GDM1 (cell line): ENCODE results near the gene SKA3.
"Not testable (repeated sequence)": the region's sequence is repeated elsewhere in the genome, so short reads cannot be mapped to it uniquely, and the experiment has no call there.

ENCODE experiments used
- DNase-seq: peaks from one replicate; lab custom pipeline; 2025; lab: John Stamatoyannopoulos, UW

Gene SKA3

GRCh38 chr13:21176215-21176981 is at the start of gene SKA3, which contains the start of gene MRPL57:
TSS of gene SKA3 (minus strand) at chr13:21176552. CDS start at chr13:21176477, 75 bp downstream.
TSS of gene MRPL57 (plus strand) at chr13:21176658. CDS start at chr13:21176917, 259 bp downstream.
- peak; percentile 98 for DNase-seq

GRCh38 chr13:21225082-21225481 is 48.7 kb upstream of the SKA3 start:
- DNase-seq = no peak

- no peak for DNase-seq
Measured at GRCh38 chr13:21221268-21221667, 44.9 kb upstream of the SKA3 start.

GRCh38 chr13:21219716-21220115 is 43.4 kb upstream of the SKA3 start:
- DNase-seq = not testable (repeated sequence)

- no peak for DNase-seq
Measured at GRCh38 chr13:21219036-21219381, 42.7 kb upstream of the SKA3 start.

GRCh38 chr13:21218351-21219035 is 42.1 kb upstream of the SKA3 start:
- DNase-seq = peak; percentile 93

- DNase-seq = no peak
Measured at GRCh38 chr13:21216332-21216731, 40.0 kb upstream of the SKA3 start.

- DNase-seq = not testable (repeated sequence)
Measured at GRCh38 chr13:21215419-21215818, 39.1 kb upstream of the SKA3 start.

GRCh38 chr13:21212138-21212775 is 35.9 kb upstream of the SKA3 start:
- no peak for DNase-seq

GRCh38 chr13:21208652-21209154 is 32.4 kb upstream of the SKA3 start:
- no peak for DNase-seq

- DNase-seq = no peak
Measured at GRCh38 chr13:21202767-21203531, 26.6 kb upstream of the SKA3 start.

GRCh38 chr13:21201456-21202190 is 25.3 kb upstream of the SKA3 start:
- peak; percentile 18 for DNase-seq

GRCh38 chr13:21198391-21198790 is 22.0 kb upstream of the SKA3 start:
- DNase-seq = not testable (repeated sequence)

- DNase-seq = not testable (repeated sequence)
Measured at GRCh38 chr13:21197606-21198225, 21.4 kb upstream of the SKA3 start.

- DNase-seq = not testable (repeated sequence)
Measured at GRCh38 chr13:21194756-21195155, 18.4 kb upstream of the SKA3 start.

- not testable (repeated sequence) for DNase-seq
Measured at GRCh38 chr13:21186410-21186809, 10.1 kb upstream of the SKA3 start.

- DNase-seq = no peak
Measured at GRCh38 chr13:21181671-21182070, 5.3 kb upstream of the SKA3 start.

GRCh38 chr13:21176982-21177284 is 581 bp upstream of the SKA3 start:
- no peak for DNase-seq

GRCh38 chr13:21175656-21176214 is 617 bp downstream of the SKA3 start:
- no peak for DNase-seq

- DNase-seq = not testable (repeated sequence)
Measured at GRCh38 chr13:21173767-21174166, 2.6 kb downstream of the SKA3 start.

GRCh38 chr13:21171420-21171819 is 4.9 kb downstream of the SKA3 start:
- DNase-seq = no peak
